ENCODE measurements around the gene TGM1.

Gene TGM1

GRCh38 chr14:24255931-24256711, 6.9 kb downstream of the TGM1 start:
- in situ Hi-C loops (cut with MboI; ENCODE audit: low sequenced_read_pairs): no loop called here

- in situ Hi-C loops (cut with MboI; ENCODE audit: low sequenced_read_pairs): no loop called here
Observed at GRCh38 chr14:24255438-24255837, 7.5 kb downstream of the TGM1 start.

- in situ Hi-C loops (cut with MboI; ENCODE audit: low sequenced_read_pairs): no loop called here
Observed at GRCh38 chr14:24254630-24255392, 8.2 kb downstream of the TGM1 start.

- in situ Hi-C loops (cut with MboI; ENCODE audit: low sequenced_read_pairs): no loop called here
Observed at GRCh38 chr14:24253936-24254335, 9.0 kb downstream of the TGM1 start.

GRCh38 chr14:24252289-24253124, 10.5 kb downstream of the TGM1 start:
- in situ Hi-C loops (cut with MboI; ENCODE audit: low sequenced_read_pairs): no loop called here

- in situ Hi-C loops (cut with MboI; ENCODE audit: low sequenced_read_pairs): no loop called here
Observed at GRCh38 chr14:24251880-24252288, 11.1 kb downstream of the TGM1 start.

- in situ Hi-C loops (cut with MboI; ENCODE audit: low sequenced_read_pairs): no loop called here
Observed at GRCh38 chr14:24250354-24250753, 12.6 kb downstream of the TGM1 start.

- in situ Hi-C loops (cut with MboI; ENCODE audit: low sequenced_read_pairs): loop anchor here (10.0 to 25.0 kb wide), 2 partner anchors 45 to 188 kb away; partner anchors contain the start of genes CBLN3, DHRS1, KHNYN and NOP9
Observed at GRCh38 chr14:24249230-24250021, 13.6 kb downstream of the TGM1 start.

- in situ Hi-C loops (cut with MboI; ENCODE audit: low sequenced_read_pairs): loop anchor here (10.0 to 25.0 kb wide), 2 partner anchors 47 to 190 kb away; partner anchors contain the start of genes CBLN3, DHRS1, KHNYN and NOP9
Observed at GRCh38 chr14:24247422-24247821, 15.6 kb downstream of the TGM1 start.

- in situ Hi-C loops (cut with MboI; ENCODE audit: low sequenced_read_pairs): loop anchor here (10.0 to 25.0 kb wide), 2 partner anchors 48 to 191 kb away; partner anchors contain the start of genes CBLN3, DHRS1, KHNYN and NOP9
Observed at GRCh38 chr14:24246765-24247212, 16.2 kb downstream of the TGM1 start.

- in situ Hi-C loops (cut with MboI; ENCODE audit: low sequenced_read_pairs): loop anchor here (10.0 to 25.0 kb wide), 2 partner anchors 49 to 192 kb away; partner anchors contain the start of genes CBLN3, DHRS1, KHNYN and NOP9
Observed at GRCh38 chr14:24245350-24245749, 17.6 kb downstream of the TGM1 start.

GRCh38 chr14:24243336-24243836, 19.6 kb downstream of the TGM1 start:
- in situ Hi-C loops (cut with MboI; ENCODE audit: low sequenced_read_pairs): loop anchor here (10.0 to 25.0 kb wide), 2 partner anchors 51 to 194 kb away; partner anchors contain the start of genes CBLN3, DHRS1, KHNYN and NOP9

- in situ Hi-C loops (cut with MboI; ENCODE audit: low sequenced_read_pairs): loop anchor here (10.0 to 25.0 kb wide), 2 partner anchors 53 to 195 kb away; partner anchors contain the start of genes CBLN3, DHRS1, KHNYN and NOP9
Observed at GRCh38 chr14:24241829-24242443, 21.0 kb downstream of the TGM1 start.

GRCh38 chr14:24240110-24240918, 22.7 kb downstream of the TGM1 start:
- in situ Hi-C loops (cut with MboI; ENCODE audit: low sequenced_read_pairs): loop anchor here (10.0 to 25.0 kb wide), 2 partner anchors 54 to 197 kb away; partner anchors contain the start of genes CBLN3, DHRS1, KHNYN and NOP9

GRCh38 chr14:24238527-24239037, 24.4 kb downstream of the TGM1 start:
- in situ Hi-C loops (cut with MboI; ENCODE audit: low sequenced_read_pairs): loop anchor here (25.0 kb wide), 1 partner anchor 199 kb away; the partner anchor contains the start of genes CBLN3, KHNYN and SDR39U1

GRCh38 chr14:24238123-24238522, 24.9 kb downstream of the TGM1 start:
- in situ Hi-C loops (cut with MboI; ENCODE audit: low sequenced_read_pairs): loop anchor here (25.0 kb wide), 1 partner anchor 199 kb away; the partner anchor contains the start of genes CBLN3, KHNYN and SDR39U1

- in situ Hi-C loops (cut with MboI; ENCODE audit: low sequenced_read_pairs): loop anchor here (25.0 kb wide), 1 partner anchor 200 kb away; the partner anchor contains the start of genes CBLN3, KHNYN and SDR39U1
Observed at GRCh38 chr14:24237463-24237955, 25.5 kb downstream of the TGM1 start.

Measured in HL-60/S4 treated with phorbol 12-myristate 13-acetate at 8.2 ng/mL for 4 days and 3 days (cell line).